ENCODE results near the gene NPAS3.

NPAS3 gene

DNA sequence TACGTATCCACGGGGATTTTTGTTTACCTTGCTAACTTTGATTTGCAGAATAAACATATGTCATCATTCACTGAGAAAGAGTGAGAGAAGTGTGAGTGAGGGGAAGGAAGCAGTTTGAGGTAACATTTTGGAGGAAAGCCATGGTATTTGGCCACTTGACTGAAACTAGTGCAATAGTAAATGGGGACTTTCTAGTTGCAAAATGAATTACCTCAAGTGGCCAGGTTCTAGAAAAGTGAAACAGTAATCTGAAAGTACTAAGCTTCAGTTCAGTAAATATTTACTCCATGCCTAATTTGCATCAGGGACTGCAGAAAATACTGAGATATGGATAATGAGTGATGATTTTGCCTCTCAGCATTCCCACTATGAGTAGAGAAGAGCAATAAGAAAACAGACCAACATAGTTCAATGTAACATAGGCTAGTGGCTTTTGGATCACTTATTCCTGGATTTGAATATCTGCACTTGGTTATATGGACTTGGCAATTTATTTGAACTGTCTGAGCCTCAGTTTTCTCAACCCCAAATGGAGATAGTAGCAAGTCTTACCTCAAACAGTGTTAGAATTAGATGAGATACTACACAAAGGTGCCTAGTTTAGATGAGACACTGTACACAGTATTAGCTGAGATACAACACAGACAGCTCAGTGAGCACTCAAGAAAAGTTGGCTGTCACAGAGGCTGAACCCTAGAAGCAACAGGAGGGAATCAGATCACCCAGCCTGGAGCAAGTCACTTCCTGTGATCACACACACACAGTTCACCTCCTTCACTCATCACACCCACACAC, 439.1 kb downstream of the NPAS3 start:
- H3K9ac ChIP-seq (ENCODE audit: low read depth, low read length, poor library complexity, severe bottlenecking), result no peak overlapping the region
- H2AFZ ChIP-seq (ENCODE audit: low read length), result no peak overlapping the region
- no peaks in the 10 kb centered on the region for H3K36me3 ChIP-seq (ENCODE audit: insufficient read depth, low read length)
- H3K27me3 ChIP-seq (ENCODE audit: insufficient read depth, low read length, poor library complexity, severe bottlenecking), result no peaks in the 10 kb centered on the region
- H3K4me1 ChIP-seq (ENCODE audit: insufficient read depth, low read length, poor library complexity, severe bottlenecking), result no peaks in the 10 kb centered on the region
- TF ChIP-seq, protein P1, sequence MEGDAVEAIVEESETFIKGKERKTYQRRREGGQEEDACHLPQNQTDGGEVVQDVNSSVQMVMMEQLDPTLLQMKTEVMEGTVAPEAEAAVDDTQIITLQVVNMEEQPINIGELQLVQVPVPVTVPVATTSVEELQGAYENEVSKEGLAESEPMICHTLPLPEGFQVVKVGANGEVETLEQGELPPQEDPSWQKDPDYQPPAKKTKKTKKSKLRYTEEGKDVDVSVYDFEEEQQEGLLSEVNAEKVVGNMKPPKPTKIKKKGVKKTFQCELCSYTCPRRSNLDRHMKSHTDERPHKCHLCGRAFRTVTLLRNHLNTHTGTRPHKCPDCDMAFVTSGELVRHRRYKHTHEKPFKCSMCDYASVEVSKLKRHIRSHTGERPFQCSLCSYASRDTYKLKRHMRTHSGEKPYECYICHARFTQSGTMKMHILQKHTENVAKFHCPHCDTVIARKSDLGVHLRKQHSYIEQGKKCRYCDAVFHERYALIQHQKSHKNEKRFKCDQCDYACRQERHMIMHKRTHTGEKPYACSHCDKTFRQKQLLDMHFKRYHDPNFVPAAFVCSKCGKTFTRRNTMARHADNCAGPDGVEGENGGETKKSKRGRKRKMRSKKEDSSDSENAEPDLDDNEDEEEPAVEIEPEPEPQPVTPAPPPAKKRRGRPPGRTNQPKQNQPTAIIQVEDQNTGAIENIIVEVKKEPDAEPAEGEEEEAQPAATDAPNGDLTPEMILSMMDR (conservative IDR thresholded peaks at IDR 0.05; ENCODE audit: low read length), result no peak
- TF ChIP-seq EZH2phosphoT487 (IDR thresholded peaks at IDR 0.05; ENCODE audit: borderline replicate concordance), result no peak
- no peak overlapping the region for H3K4me3 ChIP-seq (ENCODE audit: low read length, poor library complexity, severe bottlenecking)
- H3K9me2 ChIP-seq (replicated peaks; ENCODE audit: low read depth, low read length), result no peaks in the 10 kb centered on the region
- H3K79me2 ChIP-seq (ENCODE audit: insufficient read depth, low read length), result no peaks in the 10 kb centered on the region
- no peak overlapping the region for H3K4me2 ChIP-seq (ENCODE audit: low read depth, low read length, poor library complexity, severe bottlenecking)
- no peaks in the 10 kb centered on the region for H4K20me1 ChIP-seq (ENCODE audit: insufficient read depth, low read length, poor library complexity, severe bottlenecking)
- no peaks in the 10 kb centered on the region for H3F3A ChIP-seq (ENCODE audit: low read depth)
- no peaks in the 10 kb centered on the region for H3K9me3 ChIP-seq (ENCODE audit: insufficient read depth, low read depth, low read length)

DNA sequence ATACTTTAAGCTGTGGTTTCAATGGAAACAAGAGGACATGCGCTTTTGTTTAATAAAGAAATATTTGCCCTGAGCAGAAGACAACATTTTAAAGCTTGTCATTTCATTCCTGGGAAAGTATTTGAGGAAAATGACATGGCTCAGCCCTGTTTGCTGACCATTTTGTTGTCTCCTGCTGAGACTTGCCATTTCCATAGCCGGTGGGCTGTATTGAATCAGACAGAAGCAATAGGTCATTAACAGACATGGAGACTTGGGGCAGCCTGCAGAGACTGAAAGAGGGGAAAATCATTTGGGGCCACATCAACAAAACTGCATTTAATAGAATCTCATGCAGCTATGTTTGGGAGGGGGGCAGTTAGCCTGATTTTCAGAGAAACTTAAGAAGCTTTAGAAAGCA, 443.0 kb downstream of the NPAS3 start:
- H2AFZ ChIP-seq (ENCODE audit: low read length), result no peak overlapping the region

DNA sequence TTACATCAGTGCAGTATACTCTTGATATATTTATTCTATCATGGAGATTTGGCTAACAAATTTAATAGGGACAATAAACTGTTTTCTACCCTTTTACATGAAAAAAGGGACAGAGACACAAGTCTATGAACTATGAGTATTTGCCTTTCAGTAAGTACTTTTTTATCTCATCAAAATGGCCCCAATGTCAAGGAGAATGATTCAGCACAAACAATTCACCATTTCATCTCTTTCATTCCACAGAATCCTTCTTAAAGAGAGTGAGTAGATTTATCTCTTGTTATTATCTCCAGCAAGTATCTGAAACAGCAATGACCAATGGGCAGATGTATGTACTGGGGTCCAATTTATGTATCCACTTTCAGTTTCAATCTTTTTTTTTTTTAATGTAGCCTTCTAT, 447.5 kb downstream of the NPAS3 start:
- Histone ChIP-seq H3F3A (ENCODE audit: low read depth) (no peaks in the 10 kb centered on the region), H3K9me3 (ENCODE audit: insufficient read depth, low read depth, low read length) (no peaks in the 10 kb centered on the region), H3K27me3 (ENCODE audit: insufficient read depth, low read length, poor library complexity, severe bottlenecking) (no peaks in the 10 kb centered on the region), H3K36me3 (ENCODE audit: insufficient read depth, low read length) (no peaks in the 10 kb centered on the region), H3K79me2 (ENCODE audit: insufficient read depth, low read length) (no peaks in the 10 kb centered on the region), H3K4me2 (ENCODE audit: low read depth, low read length, poor library complexity, severe bottlenecking) (no peak overlapping the region), H3K4me3 (ENCODE audit: low read length, poor library complexity, severe bottlenecking) (no peak overlapping the region), H2AFZ (ENCODE audit: low read length) (no peak overlapping the region), H3K9ac (ENCODE audit: low read depth, low read length, poor library complexity, severe bottlenecking) (no peak overlapping the region), H3K9me2 (replicated peaks; ENCODE audit: low read depth, low read length) (no peaks in the 10 kb centered on the region), H3K4me1 (ENCODE audit: insufficient read depth, low read length, poor library complexity, severe bottlenecking) (peaks cover 6% of the 10 kb centered on the region), H4K20me1 (ENCODE audit: insufficient read depth, low read length, poor library complexity, severe bottlenecking) (no peaks in the 10 kb centered on the region)
- TF ChIP-seq, protein P1 (conservative IDR thresholded peaks at IDR 0.05; ENCODE audit: low read length), result no peak
- TF ChIP-seq EZH2phosphoT487 (IDR thresholded peaks at IDR 0.05; ENCODE audit: borderline replicate concordance), result no peak

More for the DNA sequence above, 443.0 kb downstream of the NPAS3 start:
- Histone ChIP-seq H3K9ac (ENCODE audit: low read depth, low read length, poor library complexity, severe bottlenecking) (no peak overlapping the region), H3K4me1 (ENCODE audit: insufficient read depth, low read length, poor library complexity, severe bottlenecking) (peaks cover 1% of the 10 kb centered on the region), H3K9me3 (ENCODE audit: insufficient read depth, low read depth, low read length) (no peaks in the 10 kb centered on the region), H3F3A (ENCODE audit: low read depth) (no peaks in the 10 kb centered on the region), H3K4me2 (ENCODE audit: low read depth, low read length, poor library complexity, severe bottlenecking) (no peak overlapping the region), H3K4me3 (ENCODE audit: low read length, poor library complexity, severe bottlenecking) (no peak overlapping the region), H3K36me3 (ENCODE audit: insufficient read depth, low read length) (no peaks in the 10 kb centered on the region), H3K9me2 (replicated peaks; ENCODE audit: low read depth, low read length) (no peaks in the 10 kb centered on the region), H3K79me2 (ENCODE audit: insufficient read depth, low read length) (no peaks in the 10 kb centered on the region), H4K20me1 (ENCODE audit: insufficient read depth, low read length, poor library complexity, severe bottlenecking) (no peaks in the 10 kb centered on the region), H3K27me3 (ENCODE audit: insufficient read depth, low read length, poor library complexity, severe bottlenecking) (no peaks in the 10 kb centered on the region)
- no peak for TF ChIP-seq EZH2phosphoT487 (IDR thresholded peaks at IDR 0.05; ENCODE audit: borderline replicate concordance)
- TF ChIP-seq, protein P1 (conservative IDR thresholded peaks at IDR 0.05; ENCODE audit: low read length), result no peak

Measured in Loucy (cell line).